ENCODE results near the gene PLAAT1. TPM values are rescaled to one million over a fixed set of nuclear protein-coding genes. Genes with fewer than 3 reads are reported as not detected.

PLAAT1 gene
- total RNA-seq, 1 experiment from 2014 or later: not detected

GRCh38 chr3:193253986-193254660 is 13.1 kb downstream of the PLAAT1 start:
- TF ChIP-seq ATF3 (IDR thresholded peaks at IDR 0.05): no peak
- no peak for TF ChIP-seq REST (IDR thresholded peaks at IDR 0.05; ENCODE audit: low read depth)
- no peak for TF ChIP-seq ZFX (IDR thresholded peaks at IDR 0.05)
- no peak for TF ChIP-seq EZH2 (IDR thresholded peaks at IDR 0.05)
- TF ChIP-seq TCF7L2 (IDR thresholded peaks at IDR 0.05; ENCODE audit: borderline replicate concordance, extremely low read depth, insufficient read depth, insufficient read length): no peak
- TF ChIP-seq CTCF (IDR thresholded peaks at IDR 0.05 in 2 of 3, conservative IDR thresholded peaks at IDR 0.05 in 1 of 3; ENCODE audit: borderline replicate concordance in 1 of 3, insufficient read depth in 1 of 3, low read depth in 2 of 3, low read length in 2 of 3): no peak; a peak in 1 of 6 replicates
- no peak for TF ChIP-seq JUND (IDR thresholded peaks at IDR 0.05)
- TF ChIP-seq POLR2AphosphoS5 (IDR thresholded peaks at IDR 0.05; ENCODE audit: low read depth, low read length): no peak
- TF ChIP-seq ZNF274 (IDR thresholded peaks at IDR 0.05; ENCODE audit: low read depth, low read length): no peak
- TF ChIP-seq CBX3 (IDR thresholded peaks at IDR 0.05; ENCODE audit: low read depth): no peak
- TF ChIP-seq ZBTB33 (IDR thresholded peaks at IDR 0.05; ENCODE audit: extremely low read depth, insufficient replicate concordance, low read length): no peak
- POLR2A ChIA-PET: no interaction called here
- intact Hi-C loops (cut with micrococcal nuclease): no loop called here
- ATAC-seq (no peak), DNase-seq (ENCODE audit: low read depth, low spot score) (no peak)
- H3K79me2 ChIP-seq (ENCODE audit: insufficient read depth, low read length): no peaks in the 10 kb centered on the region
- CTCF ChIA-PET: no interaction called here
- H3K4me1 ChIP-seq (ENCODE audit: control insufficient read depth in 1 of 2, insufficient read depth in 2 of 2, low read length in 2 of 2): no peaks in the 10 kb centered on the region
- H3K4me3 ChIP-seq (replicated peaks in 1 of 2; ENCODE audit: low read depth in 1 of 2, low read length in 2 of 2): no peak overlapping the region
- H3K9me3 ChIP-seq (ENCODE audit: control insufficient read depth in 1 of 2, insufficient read depth in 1 of 2, low read depth in 1 of 2, low read length in 2 of 2): no peaks in the 10 kb centered on the region
- no peak overlapping the region for H3K9ac ChIP-seq (ENCODE audit: low read length)
- no peak overlapping the region for H3K27ac ChIP-seq (ENCODE audit: low read depth, low read length)
- no peak overlapping the region for H3K4me2 ChIP-seq (ENCODE audit: low read length)
- H3K36me3 ChIP-seq (ENCODE audit: control insufficient read depth in 1 of 2, insufficient read depth in 2 of 2, low read length in 2 of 2): no peaks in the 10 kb centered on the region
- no peak overlapping the region for H2AFZ ChIP-seq (ENCODE audit: low read depth, low read length, poor library complexity, severe bottlenecking)
- H3K27me3 ChIP-seq (ENCODE audit: insufficient read depth, low read length): peaks cover 26% of the 10 kb centered on the region
- H3K9me2 ChIP-seq (ENCODE audit: insufficient read depth): no peaks in the 10 kb centered on the region
- H4K20me1 ChIP-seq (ENCODE audit: insufficient read depth): no peaks in the 10 kb centered on the region
- no TSS peak for BruUV-seq (replicated peaks)
- RAD21 ChIA-PET (ENCODE audit: low non-redundant PET in 1 of 2, low total read pairs in 2 of 2, uncharacterized antibody in 2 of 2, unreplicated experiment in 2 of 2): no interaction called here
